GM23338 (cell line): Measurements from ENCODE around the gene MRPL44.

Experiments
- CTCF ChIP-seq, 2 experiments: fragments of 200-600 bp in 1 of 2; sonication (generic) in 1 of 2; conservative IDR thresholded peaks; 2 replicates each; pipeline versions ENCODE4 v1.5.1 to v1.6.1; 2016 to 2017; ENCODE audit warnings: antibody characterized with exemption in 2 of 2, low read depth in 2 of 2, mild to moderate bottlenecking in 2 of 2, moderate library complexity in 1 of 2
- EZH2phosphoT487 ChIP-seq: fragments of 200-600 bp; sonication (generic); IDR thresholded peaks from one replicate; pipeline ENCODE4 v1.8.1; 2018; ENCODE audit warnings: antibody characterized with exemption; ENCODE audit not compliant: unreplicated experiment
- POLR2AphosphoS5 ChIP-seq: IDR thresholded peaks from 2 replicates; pipeline ENCODE4 v1.6.1; 2016; ENCODE audit warnings: antibody characterized with exemption, low read depth
- REST ChIP-seq: IDR thresholded peaks from one replicate; pipeline ENCODE4 v1.6.1; 2018; ENCODE audit warnings: antibody characterized with exemption; ENCODE audit not compliant: unreplicated experiment
- ZNF462 ChIP-seq: fragments of 250-450 bp; sonication (Bioruptor Pico); IDR thresholded peaks from 2 replicates; pipeline ENCODE4 v1.5.0; 2020; ENCODE audit warnings: mild to moderate bottlenecking, moderate library complexity

- TF ChIP-seq CTCF (conservative IDR thresholded peaks at IDR 0.05; ENCODE audit: low read depth in 2 of 2) (no peak), REST (no peak), POLR2AphosphoS5 (no peak), ZNF462 (CRISPR knock-in tag) (no peak), EZH2phosphoT487 (no peak)
These were observed 33.3 kb upstream of the MRPL44 start for GRCh38 chr2:223923976-223924375.
